Measurements from ENCODE around the gene DDX10. TPM values are rescaled to one million over a fixed set of nuclear protein-coding genes. Genes with fewer than 3 reads are reported as not detected.
"Not testable (repeated sequence)": the region's sequence is repeated elsewhere in the genome, so short reads cannot be mapped to it uniquely, and the experiment has no call there.

DDX10 gene
- total RNA-seq, 1 experiment from 2014 or later = 40.4 TPM

- in situ Hi-C loops (cut with HindIII; ENCODE audit: low sequenced_read_pairs) = no loop called here
- no peak for DNase-seq (ENCODE audit: low spot score)
These were observed 16.4 kb upstream of the DDX10 start for GRCh38 chr11:108648528-108648885.

DNA sequence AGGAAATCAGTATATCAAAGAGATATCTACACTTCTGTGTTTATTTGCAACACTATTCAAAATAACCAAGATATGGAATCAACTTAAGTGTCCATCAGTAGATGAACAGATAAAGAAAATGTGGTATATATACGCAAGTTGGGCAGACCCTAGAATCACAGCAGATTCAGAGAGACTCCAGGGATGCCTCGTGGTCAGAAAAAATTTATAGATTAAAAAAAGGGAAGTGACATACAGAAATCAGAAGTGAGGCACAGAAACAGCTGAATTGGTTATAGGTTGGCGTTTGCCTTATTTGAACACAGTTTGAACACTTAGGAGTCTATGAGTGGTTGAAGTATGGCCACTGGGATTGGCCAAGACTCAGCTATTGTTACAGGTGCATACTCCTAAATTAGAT, 10.8 kb upstream of the DDX10 start:
- DNase-seq (ENCODE audit: low spot score); in situ Hi-C loops (cut with HindIII; ENCODE audit: low sequenced_read_pairs): not testable (repeated sequence)

- DNase-seq (ENCODE audit: low spot score) = peak; percentile 41
These were observed 9.8 kb upstream of the DDX10 start for GRCh38 chr11:108654994-108655631.

DNA sequence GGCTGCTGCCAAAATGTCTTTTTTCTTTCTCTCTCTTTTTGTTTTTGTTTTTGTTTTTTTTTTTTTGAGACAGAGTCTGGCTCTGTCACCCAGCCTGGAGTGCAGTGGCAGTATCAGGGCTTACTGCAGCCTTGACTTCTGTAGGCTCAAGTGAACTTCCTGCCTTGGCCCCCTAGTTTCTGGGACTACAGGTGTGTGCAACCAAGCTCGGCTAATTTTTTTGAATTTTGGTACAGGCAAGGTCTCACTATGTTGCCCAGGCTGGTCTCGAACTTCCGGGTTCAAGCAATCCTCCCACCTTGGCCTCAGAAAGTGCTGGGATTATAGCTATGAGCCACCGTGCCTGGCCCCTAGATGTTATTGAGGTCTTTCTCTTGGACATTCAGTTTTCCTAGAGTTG, 2.2 kb upstream of the DDX10 start:
- in situ Hi-C loops (cut with HindIII; ENCODE audit: low sequenced_read_pairs) = no loop called here
- no peak for DNase-seq (ENCODE audit: low spot score)

More at GRCh38 chr11:108654994-108655631, 9.8 kb upstream of the DDX10 start:
- in situ Hi-C loops (cut with HindIII; ENCODE audit: low sequenced_read_pairs) = no loop called here

- no peak for DNase-seq (ENCODE audit: low spot score)
- in situ Hi-C loops (cut with HindIII; ENCODE audit: low sequenced_read_pairs) = no loop called here
These were observed 1.6 kb upstream of the DDX10 start for GRCh38 chr11:108663154-108663877.

DNA sequence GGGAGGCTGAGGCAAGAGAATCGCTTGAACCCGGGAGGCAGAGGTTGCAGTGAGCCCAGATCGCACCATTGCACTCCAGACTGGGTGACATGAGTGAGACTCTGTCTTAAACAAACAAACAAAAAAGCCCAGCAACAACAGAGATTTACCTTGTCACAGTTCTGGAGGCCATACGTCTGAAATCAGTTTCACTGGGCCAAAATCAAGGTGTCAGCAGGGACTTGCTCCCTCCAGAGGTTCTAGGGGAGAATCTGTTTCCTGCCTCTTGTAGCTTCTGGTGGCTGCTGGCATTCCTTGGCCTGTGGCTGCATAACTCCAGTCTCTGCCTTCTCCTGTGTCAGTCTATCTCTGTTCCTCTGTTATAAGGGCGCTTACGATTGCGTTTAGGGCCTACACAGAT, 1.5 kb downstream of the DDX10 start:
- in situ Hi-C loops (cut with HindIII; ENCODE audit: low sequenced_read_pairs) = no loop called here
- DNase-seq (ENCODE audit: low spot score) = no peak

DNA sequence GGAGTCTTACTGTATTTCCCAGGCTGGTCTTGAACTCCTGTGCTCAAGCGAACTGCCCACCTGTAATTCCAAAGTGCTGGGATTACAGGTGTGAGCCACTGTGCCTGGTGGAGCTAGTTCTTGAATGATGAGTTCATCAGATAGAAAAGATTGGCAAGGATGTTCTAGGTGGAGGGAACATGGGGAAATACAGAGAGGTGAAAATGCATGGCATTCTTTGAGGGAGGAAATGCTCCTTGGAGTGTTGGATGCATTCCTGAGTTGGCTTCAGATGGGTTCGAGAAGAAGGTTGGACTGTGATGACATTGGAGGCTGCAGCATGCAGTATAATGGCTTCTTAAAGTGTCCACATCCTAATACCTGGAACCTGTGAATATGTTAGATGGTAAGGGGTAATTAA, 4.4 kb downstream of the DDX10 start:
- DNase-seq (ENCODE audit: low spot score) = no peak
- in situ Hi-C loops (cut with HindIII; ENCODE audit: low sequenced_read_pairs) = no loop called here

DNA sequence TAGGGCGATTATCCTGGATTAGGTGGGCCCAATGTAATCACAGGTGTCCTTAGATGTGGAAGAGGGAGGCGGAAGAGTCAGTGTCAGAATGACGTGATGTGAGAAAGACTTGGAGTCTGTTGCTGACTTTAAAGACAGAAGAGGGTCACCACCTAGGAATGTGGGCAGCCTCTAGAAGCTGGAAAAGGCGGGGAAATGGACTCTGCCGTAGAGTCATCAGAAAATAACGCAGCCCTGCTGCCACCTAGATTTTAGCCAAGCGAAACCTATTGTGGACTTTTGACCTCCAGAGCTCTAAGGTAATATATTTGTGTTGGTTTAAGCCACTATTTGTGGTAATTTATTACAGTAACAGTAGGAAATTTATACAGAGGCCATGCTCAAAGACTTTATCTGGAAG, 4.8 kb downstream of the DDX10 start:
- in situ Hi-C loops (cut with HindIII; ENCODE audit: low sequenced_read_pairs) = no loop called here

GRCh38 chr11:108670451-108670850, 5.6 kb downstream of the DDX10 start:
- no peak for DNase-seq (ENCODE audit: low spot score)
- in situ Hi-C loops (cut with HindIII; ENCODE audit: low sequenced_read_pairs) = no loop called here

More for the DNA sequence above, 4.8 kb downstream of the DDX10 start:
- no peak for DNase-seq (ENCODE audit: low spot score)

- DNase-seq (ENCODE audit: low spot score) = peak; percentile 50
- in situ Hi-C loops (cut with HindIII; ENCODE audit: low sequenced_read_pairs) = no loop called here
These were observed 7.2 kb downstream of the DDX10 start for GRCh38 chr11:108672113-108672512.

GRCh38 chr11:108672786-108673185, 7.9 kb downstream of the DDX10 start:
- in situ Hi-C loops (cut with HindIII; ENCODE audit: low sequenced_read_pairs) = no loop called here

GRCh38 chr11:108679045-108679444, 14.2 kb downstream of the DDX10 start:
- in situ Hi-C loops (cut with HindIII; ENCODE audit: low sequenced_read_pairs) = no loop called here
- no peak for DNase-seq (ENCODE audit: low spot score)

More at GRCh38 chr11:108672786-108673185, 7.9 kb downstream of the DDX10 start:
- no peak for DNase-seq (ENCODE audit: low spot score)

- in situ Hi-C loops (cut with HindIII; ENCODE audit: low sequenced_read_pairs) = no loop called here
- no peak for DNase-seq (ENCODE audit: low spot score)
These were observed 15.4 kb downstream of the DDX10 start for GRCh38 chr11:108680271-108680670.

GRCh38 chr11:108685419-108686130, 20.7 kb downstream of the DDX10 start:
- in situ Hi-C loops (cut with HindIII; ENCODE audit: low sequenced_read_pairs) = no loop called here
- no peak for DNase-seq (ENCODE audit: low spot score)

DNA sequence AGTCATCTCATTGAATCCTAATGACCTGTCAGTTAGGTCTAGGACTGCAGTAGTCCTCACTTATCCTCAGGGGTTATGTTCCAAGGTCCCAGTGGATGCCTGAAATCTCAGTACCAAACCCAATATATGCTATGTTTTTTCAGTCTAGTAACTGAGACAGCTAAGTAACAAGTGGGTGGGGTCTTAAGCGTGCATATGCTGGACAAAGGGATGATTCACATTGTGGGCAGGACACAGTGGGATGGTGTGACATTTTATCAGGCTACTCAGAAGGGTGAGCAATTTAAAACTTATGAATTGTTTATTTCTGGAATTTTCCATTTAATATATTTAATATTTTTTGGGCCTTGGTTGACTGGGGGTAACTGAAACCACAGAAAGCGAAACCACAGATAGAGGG, 29.0 kb downstream of the DDX10 start:
- DNase-seq (ENCODE audit: low spot score) = no peak
- in situ Hi-C loops (cut with HindIII; ENCODE audit: low sequenced_read_pairs) = no loop called here

DNA sequence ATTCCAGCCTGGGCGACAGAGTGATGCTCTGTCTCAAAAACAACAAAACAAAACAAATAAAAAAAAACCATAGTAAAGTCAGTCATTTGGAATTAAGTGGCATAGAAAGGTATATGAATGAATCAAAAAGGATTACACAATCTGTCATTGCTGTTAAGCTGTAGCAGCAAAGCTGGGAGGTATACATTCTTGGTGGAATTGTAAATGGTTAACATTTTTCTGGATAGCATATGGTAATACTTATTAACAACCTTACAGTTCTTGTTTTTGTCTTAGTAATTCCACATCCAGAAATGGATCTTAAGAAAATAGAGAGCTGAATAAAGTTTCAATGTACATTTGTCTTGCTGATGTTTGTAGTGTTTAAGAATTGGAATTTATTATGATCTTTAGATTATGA, 30.0 kb downstream of the DDX10 start:
- DNase-seq (ENCODE audit: low spot score) = no peak
- in situ Hi-C loops (cut with HindIII; ENCODE audit: low sequenced_read_pairs) = no loop called here

DNA sequence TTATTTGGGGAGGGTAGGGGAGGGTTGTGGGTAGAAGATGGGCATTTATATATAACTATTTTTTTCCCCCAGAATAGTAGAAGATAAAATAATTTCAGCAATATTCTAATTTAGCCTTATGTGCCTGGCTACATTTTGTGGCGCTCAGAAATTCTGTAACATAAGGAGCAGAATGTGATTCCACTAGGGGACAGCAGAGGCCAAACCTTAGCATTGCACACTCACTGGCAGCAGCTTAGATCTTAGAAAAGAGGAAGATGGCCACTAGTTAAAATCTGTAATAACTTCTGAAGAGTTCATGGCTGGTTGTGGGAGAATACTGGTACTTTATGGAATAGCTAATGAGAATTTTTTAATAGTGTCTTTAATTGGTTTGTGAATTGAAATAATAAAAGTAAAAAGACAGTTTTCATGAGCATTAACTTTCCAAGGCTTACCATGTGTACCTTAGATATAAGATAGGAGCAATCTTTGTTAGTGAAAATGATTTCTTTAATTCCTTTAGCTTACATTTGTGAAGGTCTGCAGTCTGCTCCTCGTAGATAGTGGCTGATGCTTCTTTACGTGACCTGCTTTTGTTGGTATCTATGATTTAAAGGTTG, 33.1 kb downstream of the DDX10 start:
- in situ Hi-C loops (cut with HindIII; ENCODE audit: low sequenced_read_pairs) = no loop called here
- DNase-seq (ENCODE audit: low spot score) = peak; percentile 82

GRCh38 chr11:108698844-108699642, 34.2 kb downstream of the DDX10 start:
- in situ Hi-C loops (cut with HindIII; ENCODE audit: low sequenced_read_pairs) = no loop called here
- no peak for DNase-seq (ENCODE audit: low spot score)

- DNase-seq (ENCODE audit: low spot score) = no peak
- in situ Hi-C loops (cut with HindIII; ENCODE audit: low sequenced_read_pairs) = no loop called here
These were observed 39.0 kb downstream of the DDX10 start for GRCh38 chr11:108703916-108704315.

Measured in G401 (cell line).